ENCODE measurements around the gene COL4A2.
"Not testable (repeated sequence)": the region's sequence is repeated elsewhere in the genome, so short reads cannot be mapped to it uniquely, and the experiment has no call there.

The COL4A2 gene

DNA sequence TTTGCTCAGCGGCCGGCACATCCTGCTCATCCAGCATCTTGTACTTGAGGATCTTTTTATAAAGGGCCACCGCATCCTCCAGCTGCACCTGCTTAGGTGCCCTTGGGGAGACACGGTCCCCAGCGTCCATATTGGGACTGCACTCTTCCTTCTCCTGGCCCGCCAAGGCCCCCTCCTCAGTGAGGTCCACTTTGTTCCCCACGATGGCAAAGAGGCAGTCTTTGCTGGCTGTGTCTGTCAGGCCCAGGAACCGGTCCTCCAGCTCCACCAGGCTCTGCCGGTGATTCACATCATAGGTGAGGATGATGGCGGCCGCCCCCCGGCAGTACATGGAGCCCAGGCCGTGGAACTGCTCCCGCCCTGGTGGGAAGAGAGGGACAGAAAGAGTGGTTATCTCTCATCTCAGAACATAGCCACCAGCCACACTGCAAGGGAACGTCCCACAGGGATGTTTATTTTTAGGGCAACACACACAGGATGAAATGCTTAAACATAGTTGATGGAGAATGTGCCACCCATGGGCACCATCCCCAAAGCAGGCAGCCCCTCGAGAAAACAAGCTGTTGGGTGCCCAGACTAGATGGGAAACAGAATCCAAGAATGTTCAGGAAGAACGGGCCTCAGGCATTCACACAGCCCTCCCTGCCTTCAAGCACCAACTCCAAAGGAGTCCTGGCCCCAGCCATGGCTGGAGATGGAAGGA lies 216.9 kb downstream of the COL4A2 start:
- no peak for DNase-seq

DNA sequence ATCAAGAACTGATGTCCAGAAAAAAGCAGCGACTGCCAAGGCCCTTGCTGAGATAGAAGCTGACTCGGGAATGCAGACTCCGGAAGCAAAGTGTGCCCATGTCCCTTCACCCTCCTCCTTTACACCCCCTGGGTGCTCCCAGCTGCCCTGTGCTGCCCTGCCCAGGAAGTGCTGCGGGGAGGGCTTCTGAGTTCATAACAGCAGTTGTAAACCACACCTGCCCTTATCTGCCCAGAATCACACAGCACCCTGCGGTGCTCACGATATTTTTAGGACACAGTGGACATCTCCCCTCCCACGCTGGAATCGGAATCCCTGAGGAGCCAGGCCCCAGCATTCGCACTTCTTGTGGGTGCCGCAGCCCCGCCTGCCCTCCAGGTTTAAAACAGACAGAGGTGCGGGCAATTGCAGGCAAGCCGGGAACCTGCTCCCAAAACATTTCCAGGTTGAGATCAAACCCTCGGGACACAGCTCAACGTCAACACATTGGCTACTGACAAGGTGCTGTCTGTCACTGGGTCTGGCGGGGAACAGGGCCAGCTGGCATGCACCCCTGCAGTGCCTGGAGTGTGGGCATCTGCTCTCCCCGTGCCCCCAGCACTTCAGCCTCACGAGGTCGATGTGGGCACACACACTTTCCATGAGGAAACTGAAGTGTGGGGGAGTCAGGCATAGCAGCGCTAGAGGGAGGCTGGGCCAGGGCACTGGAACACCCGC lies 217.6 kb downstream of the COL4A2 start:
- DNase-seq: no peak

DNA sequence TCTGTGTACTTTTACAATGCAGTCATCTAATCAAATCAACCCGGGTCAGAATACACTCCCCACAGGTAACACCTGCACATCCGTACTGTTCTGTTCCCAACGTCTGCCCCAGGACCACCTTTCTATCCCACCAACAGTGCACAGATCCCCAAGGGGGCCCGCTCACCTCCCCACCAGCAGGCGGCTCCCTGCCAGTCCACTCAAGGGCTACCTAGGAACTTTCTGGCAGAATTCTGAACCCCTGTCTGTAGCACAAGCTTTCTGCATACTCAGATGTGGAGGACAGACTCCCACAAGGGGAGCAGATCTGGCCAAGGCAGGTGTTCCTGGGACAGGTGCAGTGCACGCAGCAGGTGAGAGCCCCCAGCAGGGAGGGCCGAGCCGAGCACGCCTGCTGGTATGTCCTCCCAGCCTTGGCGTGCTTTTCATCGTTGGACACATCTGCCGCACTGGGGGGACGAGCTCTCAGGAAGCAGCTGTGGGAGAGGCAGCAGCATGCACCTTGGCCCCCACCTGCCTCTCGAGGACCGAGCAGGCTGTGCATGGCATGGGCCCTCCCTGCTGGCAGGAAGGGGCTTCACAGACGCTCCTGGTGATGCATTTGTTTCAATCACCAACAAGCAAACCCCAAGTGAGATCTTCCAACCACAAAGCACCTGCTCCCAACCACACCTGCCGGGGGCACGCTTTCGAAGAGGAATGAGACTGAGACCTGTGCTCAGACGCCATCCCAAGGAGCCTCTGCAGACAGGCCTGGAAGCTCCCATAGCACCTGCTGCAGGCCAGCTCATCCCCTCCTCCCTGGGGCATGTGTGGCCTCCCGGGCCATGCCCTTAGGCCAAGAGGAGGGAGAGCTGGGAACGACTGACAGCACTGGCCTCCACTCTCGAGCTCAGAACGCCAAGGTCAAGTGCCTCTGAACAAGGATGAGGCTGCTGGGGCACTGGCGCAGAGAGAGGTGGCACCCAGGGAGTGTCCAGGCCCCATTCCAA lies 218.5 kb downstream of the COL4A2 start:
- no peak for DNase-seq

DNA sequence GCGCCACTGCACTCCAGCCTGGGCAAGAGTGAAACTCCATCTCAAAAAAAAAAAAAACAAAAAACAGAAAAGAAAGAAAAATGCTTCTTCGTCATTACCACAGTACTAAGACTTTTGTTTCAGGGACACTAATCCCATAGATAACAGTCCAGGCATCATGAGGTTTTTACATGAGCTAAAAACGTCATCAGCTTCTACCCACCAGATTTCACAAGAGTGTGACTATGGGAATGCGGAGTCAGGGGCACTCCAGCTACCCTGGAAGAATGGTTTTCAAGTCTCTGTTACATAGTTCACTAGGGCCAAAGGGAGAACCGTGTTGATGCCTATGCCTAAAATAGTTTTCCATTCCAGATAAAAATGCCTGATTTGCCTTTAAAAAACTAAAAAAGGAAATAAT lies 221.3 kb downstream of the COL4A2 start:
- DNase-seq: peak; percentile 24

DNA sequence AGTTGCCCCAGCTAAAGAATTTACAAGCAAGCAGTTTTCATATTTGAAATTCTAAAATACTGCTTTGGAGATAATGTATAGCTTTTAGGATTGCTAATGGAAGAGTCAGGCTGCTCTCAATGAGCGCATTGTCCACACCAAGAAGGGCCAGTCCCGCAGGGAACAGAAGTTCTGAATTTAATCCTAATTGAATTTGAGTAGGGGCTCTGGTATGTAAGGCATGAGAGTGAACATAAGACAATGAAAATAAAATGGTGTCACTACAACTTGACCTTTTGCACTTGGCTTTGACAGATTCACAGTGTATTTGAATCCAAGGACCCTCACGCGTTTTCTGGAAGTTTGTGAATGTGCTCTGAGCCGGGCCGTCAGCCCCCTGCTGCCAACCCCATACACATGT lies 221.8 kb downstream of the COL4A2 start:
- DNase-seq: no peak

DNA sequence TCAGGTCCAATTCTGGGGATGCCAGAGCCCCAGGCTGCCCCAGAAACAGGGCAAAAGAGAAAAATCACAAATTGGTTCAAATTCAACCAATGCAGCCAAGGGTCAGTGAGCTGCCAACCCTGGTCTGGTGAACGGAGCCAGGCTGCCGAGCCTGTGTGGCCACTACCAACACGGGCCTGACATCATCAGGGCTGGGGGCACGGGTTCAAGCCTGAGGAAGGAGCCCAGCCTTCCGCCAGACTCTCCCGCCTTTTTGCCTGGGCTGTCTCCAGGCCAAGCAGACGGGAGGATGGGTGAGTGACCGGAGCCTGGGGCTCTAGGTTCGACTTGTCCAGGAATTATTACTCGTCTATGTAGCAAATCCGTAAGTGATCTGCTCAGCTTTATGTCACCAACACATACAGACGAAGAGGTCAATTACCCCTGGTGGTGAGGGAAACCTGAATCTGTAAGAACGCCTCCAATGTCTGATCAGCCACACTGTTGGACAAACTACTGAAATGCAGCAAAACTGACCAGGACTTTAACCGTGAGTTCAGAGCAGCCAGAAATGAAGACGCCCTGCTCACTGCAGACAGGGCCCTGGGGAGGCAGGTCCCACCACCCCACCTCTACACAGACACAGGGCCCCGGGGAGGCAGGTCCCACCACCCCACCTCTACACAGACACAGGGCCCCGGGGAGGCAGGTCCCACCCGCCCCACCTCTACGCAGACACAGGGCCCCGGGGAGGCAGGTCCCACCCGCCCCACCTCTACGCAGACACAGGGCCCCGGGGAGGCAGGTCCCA lies 222.6 kb downstream of the COL4A2 start:
- no peak for DNase-seq

DNA sequence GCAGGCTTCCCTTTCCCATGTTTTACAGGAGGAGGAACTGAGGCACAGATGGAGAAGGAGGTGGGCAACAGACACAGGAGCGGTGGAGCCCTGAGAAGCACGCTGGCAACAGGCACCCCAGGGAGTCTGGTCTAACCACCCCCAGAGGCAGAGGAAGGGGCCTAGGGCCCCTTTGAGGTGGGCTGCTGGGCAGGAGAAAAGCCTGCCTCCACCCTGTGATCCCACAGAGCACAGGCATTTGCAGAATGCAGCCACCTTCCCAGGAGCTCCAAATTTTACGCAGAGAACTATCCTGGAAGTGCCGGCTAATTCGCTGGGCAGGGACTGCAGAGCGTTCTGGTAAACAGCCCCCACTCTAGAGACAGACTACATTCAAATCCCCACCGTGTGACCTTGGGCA lies 224.0 kb downstream of the COL4A2 start:
- no peak for DNase-seq

DNA sequence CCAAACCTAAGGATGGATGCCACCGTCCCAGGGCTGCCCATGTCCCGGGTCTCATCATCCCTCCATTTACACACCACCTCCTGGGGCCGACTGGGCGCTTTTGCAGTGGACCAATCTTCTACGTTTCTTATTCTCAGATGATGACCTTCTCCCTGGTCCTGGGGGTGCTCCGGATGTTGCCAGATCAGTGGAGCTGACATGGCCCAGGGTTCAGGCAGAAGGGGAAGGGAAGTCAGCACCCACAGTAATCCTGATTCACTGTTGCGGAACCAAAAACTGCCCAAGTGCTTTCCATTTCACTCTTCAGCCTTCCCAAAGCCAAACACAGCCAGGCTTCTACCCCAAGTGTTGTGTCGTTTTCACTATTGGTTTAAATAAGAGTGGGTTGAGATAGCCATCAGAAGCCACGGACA lies 224.6 kb downstream of the COL4A2 start:
- no peak for DNase-seq

DNA sequence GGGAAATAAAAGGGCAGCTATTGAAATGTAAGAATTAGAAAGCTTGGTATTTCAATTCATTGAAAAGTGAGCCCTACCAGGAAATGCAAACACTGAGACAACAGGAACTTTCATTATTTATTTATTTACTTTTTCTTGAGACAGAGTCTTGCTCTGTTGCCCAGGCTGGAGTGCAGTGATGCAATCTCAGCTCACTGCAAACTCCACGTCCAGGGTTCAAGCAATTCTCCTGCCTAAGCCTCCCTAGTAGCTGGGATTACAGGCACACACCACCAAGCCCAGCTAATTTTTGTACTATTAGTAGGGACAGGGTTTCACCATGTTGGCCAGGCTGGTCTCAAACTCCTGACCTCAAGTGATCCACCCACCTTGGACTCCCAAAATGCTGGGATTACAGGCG lies 225.2 kb downstream of the COL4A2 start:
- not testable (repeated sequence) for DNase-seq

DNA sequence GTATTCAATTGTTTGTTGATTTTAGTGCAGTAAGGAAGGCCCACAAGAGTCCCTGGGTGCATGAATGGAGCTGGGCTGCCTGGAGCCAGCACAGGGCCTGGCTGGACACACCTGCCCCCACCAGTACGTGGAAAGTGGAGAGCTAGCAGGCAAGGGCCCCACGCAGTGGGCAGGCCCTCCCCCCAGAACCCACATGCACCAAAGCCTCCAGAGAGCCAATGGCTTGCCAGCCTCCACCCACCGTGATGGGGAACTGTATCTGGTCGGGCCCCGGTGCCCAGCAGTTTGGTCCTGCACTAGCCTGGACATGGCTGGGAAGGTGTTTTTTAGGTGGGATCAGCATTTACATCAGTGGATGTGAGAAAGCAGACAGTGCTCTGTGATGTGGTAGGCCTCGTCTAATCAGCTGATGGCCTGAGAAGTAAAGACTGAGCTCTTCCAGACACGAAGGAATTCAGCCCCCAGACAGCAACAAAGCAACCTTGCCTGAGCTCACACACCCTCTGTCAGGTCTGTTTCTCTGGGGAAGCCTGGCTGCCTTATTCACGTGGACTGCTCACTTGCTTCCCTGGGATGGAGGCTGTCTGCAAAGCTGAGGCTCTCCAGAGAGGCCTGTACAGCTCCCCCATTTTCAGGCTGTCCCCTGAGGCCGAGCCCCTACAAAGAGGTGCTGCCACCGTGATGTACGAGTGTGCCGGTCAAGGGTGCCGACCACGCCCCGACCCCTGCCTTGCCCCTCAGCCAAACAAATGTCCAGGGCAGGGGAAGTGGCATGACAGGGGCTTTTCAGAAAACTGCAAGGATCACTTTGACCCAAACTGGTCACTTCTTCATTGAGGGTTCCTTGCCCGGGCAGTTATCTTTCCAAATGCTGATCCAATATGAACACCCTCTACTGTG lies 226.9 kb downstream of the COL4A2 start:
- DNase-seq: no peak

DNA sequence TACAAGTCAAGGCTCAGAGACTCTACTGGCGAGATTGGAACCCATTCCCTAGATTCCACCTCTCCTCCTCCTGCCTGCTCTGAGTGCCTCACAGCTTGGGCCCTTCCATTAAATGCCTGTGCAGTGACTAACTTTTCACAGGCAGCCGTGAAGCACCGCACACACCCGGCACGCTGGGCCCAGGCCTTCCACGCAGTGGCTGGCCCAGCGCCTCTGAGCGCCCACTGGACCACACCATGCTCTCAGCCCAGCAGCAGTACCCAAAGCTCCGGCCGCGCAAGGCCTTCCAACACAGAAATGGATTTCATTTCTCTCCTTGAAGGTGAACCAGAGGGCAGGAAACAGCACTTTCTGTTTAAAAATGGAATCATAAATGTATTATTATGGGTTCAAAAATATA lies 228.4 kb downstream of the COL4A2 start:
- no peak for DNase-seq

DNA sequence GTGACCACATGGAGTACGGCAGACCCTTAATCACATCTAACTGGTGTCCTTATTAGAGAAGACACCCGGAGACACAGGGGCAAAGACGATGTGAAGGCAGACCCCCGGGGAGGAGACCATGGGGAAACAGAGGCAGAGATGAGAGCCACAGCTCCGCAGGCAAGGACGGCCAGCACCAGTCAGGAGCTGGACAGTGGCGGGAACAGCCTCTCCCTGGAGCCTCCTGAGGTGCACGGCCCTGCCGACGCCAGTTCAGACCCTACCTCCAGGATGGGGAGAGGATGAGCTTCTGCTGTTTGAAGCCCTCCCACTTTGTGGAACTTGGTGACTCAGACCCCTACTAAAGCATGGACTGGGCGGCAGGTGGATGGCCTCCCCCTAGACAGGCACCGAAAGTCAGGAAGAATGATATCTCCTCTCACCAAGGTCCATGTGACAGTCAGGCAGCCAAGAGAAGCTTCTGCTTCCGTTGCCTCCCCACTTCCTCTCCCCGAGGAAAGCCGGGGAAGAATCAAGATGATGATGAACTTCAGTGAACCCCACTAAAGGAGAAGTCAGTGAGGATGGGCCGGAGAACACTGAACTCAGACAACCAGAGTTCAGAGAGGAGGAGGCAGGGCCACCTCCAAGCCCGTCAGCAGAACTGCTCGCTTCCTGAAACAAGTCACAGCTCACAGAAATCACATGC lies 229.1 kb downstream of the COL4A2 start:
- DNase-seq: no peak

DNA sequence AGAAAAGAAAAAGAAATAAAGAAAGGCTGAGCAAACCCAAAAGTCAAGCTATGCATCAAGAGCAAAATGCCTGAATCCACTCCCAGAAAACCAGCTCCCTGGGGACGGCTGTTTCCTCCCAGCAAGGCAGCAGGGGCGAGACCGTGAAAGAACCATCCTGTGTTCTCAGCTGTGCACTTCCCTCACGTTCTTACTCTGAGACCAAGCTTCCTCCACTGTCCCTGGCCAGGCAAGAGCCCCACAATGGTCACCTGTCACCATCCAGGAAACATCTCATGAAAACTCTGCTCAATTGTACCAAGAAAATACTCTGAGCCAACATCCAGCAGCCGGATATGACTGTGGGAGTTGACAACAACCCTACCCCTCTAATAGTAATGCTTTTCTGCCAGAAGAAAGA lies 231.5 kb downstream of the COL4A2 start:
- DNase-seq: no peak

DNA sequence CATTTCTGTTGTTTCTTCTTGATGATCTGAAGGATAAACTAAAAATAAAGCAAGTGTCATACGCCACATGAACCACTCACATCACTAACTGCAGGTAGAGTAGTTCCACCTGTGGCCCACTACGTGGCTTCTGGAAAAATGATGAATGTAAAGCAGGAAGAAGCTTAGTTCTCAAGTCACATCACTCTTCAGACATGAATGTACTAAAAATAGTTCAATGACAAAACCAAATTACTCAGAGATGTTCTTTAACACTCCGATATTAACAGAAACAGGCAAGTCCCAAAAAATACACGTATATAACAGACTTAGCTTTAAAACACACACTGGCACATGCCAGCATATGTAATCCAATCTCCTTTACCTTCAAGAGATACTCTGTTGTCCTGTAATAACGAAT lies 232.8 kb downstream of the COL4A2 start:
- DNase-seq: no peak

DNA sequence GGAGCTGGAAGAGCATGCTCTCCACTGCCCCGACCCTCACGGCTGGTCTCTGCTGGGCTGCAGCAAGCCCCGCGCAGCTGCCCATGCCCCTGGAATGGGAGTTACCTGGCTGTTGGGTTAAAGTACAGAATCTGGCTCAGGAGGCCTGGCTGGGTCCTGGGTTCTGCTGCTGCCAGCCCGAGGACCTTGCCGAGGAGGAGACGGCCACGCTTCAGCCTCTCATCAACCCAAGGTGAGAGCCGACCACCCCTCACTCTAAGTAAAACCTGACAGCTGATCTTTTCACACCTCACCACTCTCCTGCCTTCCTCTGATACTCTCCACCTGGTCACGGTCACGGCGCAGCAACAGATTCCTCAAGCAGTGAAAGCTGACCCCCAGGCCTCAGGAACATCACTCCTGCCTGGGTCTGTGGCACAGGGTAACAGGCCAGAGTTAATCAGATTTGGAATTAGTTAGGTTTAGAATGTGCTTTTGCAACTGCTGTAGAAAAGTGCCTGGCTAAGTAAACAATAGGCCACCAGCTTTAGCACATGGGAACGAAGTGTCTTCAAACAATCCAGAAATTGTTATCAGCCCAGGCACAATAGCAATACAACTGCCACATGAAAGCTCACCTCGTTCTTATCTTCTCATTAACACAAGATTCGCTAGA lies 233.9 kb downstream of the COL4A2 start:
- DNase-seq: no peak

DNA sequence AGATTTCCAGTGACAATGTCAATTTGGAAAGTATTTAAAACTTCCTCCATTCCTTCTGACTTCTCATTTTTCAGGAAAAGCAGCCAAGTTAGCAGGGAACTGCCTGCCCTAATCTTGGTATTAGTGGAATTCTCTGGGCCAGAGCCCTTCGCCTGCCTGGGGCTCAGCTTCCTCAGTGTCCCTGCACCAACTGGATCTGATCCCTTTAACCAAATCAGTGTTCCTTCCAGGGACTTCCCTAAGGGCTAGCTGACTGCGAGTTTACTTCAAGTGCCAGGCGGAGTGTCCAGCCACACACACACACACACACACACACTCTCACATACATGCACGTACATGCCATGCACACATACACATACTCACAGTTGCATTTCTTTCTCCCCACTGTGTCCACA lies 234.4 kb downstream of the COL4A2 start:
- DNase-seq: no peak

DNA sequence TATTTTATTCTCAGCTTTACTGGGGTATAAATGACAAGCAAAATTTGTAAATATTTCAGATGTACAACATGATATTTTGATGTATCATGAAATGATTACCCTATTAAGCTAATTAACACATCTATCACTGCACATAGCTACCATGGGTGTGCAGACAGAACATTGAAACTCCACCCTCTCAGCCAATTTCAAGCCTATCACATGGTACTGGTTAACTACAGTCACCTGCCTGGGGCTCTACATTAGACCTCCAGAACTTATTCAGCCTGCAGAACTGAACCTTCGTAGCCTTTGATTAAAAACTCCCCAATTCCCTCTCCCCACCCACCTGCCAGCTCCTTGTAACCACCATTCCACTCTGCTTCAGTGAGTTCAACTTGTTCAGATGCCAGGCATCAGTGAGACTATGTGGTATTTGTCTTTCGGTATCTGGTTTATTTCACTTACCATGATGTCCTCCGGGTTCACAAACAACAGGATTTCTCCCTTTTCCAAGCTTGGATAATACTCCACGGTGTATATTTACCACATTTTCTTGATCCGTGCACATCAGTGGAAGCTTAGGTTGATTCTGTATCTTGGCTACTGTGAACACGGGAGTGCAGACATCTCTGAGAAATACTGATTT lies 235.2 kb downstream of the COL4A2 start:
- no peak for DNase-seq

DNA sequence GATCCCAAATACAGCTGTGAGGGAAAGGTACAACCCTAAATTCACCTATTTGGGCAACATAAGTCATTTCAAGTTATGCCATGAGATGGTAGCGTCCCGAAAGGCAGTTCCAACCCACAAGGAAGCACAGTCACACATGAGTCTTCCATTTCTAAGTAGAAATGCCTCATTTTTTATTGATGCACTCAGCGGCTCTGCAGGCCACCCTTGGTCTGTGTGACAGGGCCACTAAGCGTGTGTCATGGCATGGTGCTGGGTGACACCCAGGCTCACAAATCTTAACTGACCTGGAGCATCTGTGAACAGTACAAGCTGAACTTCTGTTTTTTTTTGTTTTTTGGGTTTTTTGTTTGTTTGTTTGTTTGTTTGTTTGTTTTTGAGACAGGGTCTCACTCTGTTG lies 239.3 kb downstream of the COL4A2 start:
- DNase-seq: no peak

DNA sequence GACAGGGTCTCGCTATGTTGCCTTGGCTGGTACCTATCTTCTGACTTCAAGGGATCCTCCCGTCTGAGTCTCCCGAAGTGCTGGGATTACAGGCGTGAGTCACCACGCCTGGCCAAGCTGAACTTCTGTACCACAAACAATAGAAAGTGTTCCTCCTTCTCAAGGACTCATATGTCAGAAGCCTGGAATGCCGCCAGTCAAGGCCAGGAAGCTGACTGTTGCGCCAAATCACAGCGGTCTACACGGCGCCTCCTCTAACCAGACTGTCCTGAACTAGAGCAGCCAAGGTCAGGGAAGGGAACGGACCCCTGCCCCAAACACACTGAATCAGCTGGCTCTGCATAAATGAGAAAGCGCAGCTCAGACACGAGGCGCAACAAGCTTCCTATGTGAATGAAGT lies 239.8 kb downstream of the COL4A2 start:
- peak; percentile 89 for DNase-seq
